MCF 10A (cell line): Measurements from ENCODE around the gene POFUT2. TPM values are rescaled to one million over a fixed set of nuclear protein-coding genes. Genes with fewer than 3 reads are reported as not detected.

ENCODE experiments used
- BruUV-seq: library from RNA; stranded (reverse); fragments of 400-500 nt; replicated peaks from 2 replicates; lab custom pipeline; 2021; lab: Mats Ljungman, UMichigan
- CTCF ChIA-PET: fragments of 300-600 bp; sonication (Branson Sonifier 250); formaldehyde crosslinking; extraction: SDS; loops from one replicate; lab custom pipeline; 2021; ENCODE audit warnings: antibody characterized with exemption, inconsistent platforms; lab: Yijun Ruan, JAX
- POLR2A ChIA-PET: fragments of 300-600, 350-650 bp; sonication (Branson Sonifier 250); formaldehyde crosslinking; extraction: SDS; loops from one replicate; lab custom pipeline; 2020; ENCODE audit warnings: antibody characterized with exemption, inconsistent platforms; lab: Yijun Ruan, JAX
- DNase-seq: peaks from one replicate; pipeline ENCODE4 v3.0.0-alpha.2; 2018; ENCODE audit not compliant: unreplicated experiment
- H3K27ac Mint-ChIP-seq: one replicate; pipeline ENCODE4 v1.8.0; 2022; ENCODE audit warnings: mild to moderate bottlenecking, low read depth, mixed read lengths; ENCODE audit not compliant: unreplicated experiment
- H3K27me3 Mint-ChIP-seq: one replicate; pipeline ENCODE4 v1.8.0; 2022; ENCODE audit warnings: mixed read lengths; ENCODE audit not compliant: insufficient read depth, unreplicated experiment
- H3K36me3 Mint-ChIP-seq: one replicate; pipeline ENCODE4 v1.8.0; 2022; ENCODE audit warnings: mild to moderate bottlenecking, moderate library complexity, mixed read lengths; ENCODE audit not compliant: insufficient read depth, unreplicated experiment
- H3K4me1 Mint-ChIP-seq: one replicate; pipeline ENCODE4 v1.8.0; 2022; ENCODE audit warnings: mixed read lengths; ENCODE audit not compliant: insufficient read depth, unreplicated experiment
- H3K4me3 Mint-ChIP-seq: one replicate; pipeline ENCODE4 v1.8.0; 2022; ENCODE audit warnings: mild to moderate bottlenecking, moderate library complexity, mixed read lengths; ENCODE audit not compliant: unreplicated experiment
- H3K9me3 Mint-ChIP-seq: one replicate; pipeline ENCODE4 v1.8.0; 2022; ENCODE audit warnings: mixed read lengths; ENCODE audit not compliant: unreplicated experiment
- intact Hi-C: fragments of 100-400 bp; cut with micrococcal nuclease; formaldehyde crosslinking; loops from 2 replicates; pipeline ENCODE4 v1.14.1; 2022
- total RNA-seq: library from RNA; stranded (reverse); gene quantifications from 2 replicates; pipeline ENCODE4 v1.2.3, GENCODE V29; 2022
- TF ChIP-seq, protein P1 (sequence below): fragments of 200-600 bp; IDR thresholded peaks from one replicate; pipeline ENCODE4 v1.8.0; 2022; ENCODE audit warnings: antibody characterized with exemption, mild to moderate bottlenecking; ENCODE audit not compliant: unreplicated experiment

POFUT2 gene
- total RNA-seq, 1 experiment from 2014 or later: 25.2 TPM

DNA sequence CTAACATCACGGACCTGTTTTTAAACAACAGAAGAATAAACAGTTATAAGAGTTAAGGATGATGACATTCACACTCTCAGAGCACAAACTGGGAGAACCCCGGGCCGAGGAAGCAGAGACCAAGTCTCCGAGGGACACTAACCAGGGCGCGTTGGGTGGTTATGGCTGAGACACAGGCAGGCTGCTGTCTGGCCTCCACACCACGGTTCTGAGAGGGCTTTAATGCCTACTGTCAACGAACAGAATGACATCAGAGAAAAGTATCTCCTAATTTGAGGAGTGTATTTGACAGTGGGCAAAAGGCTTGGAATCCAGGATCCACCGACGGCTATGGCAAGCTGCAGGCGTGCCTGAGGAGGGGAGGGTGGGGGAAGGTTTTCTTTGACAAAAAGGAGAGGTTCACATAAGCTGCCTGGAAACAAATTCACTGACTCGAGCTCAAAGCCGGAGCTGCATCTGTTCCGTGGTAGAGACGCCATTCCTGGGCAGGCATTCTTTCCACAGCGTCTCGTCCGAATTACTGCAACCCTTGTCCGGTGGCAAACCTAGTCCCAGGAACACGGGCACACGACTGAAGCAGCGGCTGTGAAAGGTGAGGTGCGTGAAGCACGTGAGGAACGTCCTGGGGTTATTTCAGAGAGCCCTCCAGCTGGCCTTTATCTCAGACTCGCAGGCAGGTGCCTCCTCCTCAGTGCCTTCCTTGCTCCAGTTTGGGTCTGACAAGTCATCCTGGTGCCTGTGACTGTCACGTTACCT is 9.4 kb downstream of the POFUT2 start:
- TF ChIP-seq, protein P1, sequence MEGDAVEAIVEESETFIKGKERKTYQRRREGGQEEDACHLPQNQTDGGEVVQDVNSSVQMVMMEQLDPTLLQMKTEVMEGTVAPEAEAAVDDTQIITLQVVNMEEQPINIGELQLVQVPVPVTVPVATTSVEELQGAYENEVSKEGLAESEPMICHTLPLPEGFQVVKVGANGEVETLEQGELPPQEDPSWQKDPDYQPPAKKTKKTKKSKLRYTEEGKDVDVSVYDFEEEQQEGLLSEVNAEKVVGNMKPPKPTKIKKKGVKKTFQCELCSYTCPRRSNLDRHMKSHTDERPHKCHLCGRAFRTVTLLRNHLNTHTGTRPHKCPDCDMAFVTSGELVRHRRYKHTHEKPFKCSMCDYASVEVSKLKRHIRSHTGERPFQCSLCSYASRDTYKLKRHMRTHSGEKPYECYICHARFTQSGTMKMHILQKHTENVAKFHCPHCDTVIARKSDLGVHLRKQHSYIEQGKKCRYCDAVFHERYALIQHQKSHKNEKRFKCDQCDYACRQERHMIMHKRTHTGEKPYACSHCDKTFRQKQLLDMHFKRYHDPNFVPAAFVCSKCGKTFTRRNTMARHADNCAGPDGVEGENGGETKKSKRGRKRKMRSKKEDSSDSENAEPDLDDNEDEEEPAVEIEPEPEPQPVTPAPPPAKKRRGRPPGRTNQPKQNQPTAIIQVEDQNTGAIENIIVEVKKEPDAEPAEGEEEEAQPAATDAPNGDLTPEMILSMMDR: no peak
- CTCF ChIA-PET: interaction anchor here (1.0 kb wide), 1 partner anchor 142 kb away, joined by 3 read pairs; no protein-coding TSS in a partner anchor
- no peak overlapping the region for H3K4me3 Mint-ChIP-seq
- H3K27me3 Mint-ChIP-seq: no peaks in the 10 kb centered on the region
- POLR2A ChIA-PET: interaction anchor here (1.0 kb wide), 1 partner anchor 8 kb away, joined by 3 read pairs; no protein-coding TSS in a partner anchor
- BruUV-seq: no TSS peak
- no peak overlapping the region for H3K27ac Mint-ChIP-seq
- intact Hi-C loops: no loop called here
- peaks cover 39% of the 10 kb centered on the region for H3K36me3 Mint-ChIP-seq
- DNase-seq: no peak
- H3K9me3 Mint-ChIP-seq: no peaks in the 10 kb centered on the region
- H3K4me1 Mint-ChIP-seq: no peaks in the 10 kb centered on the region

DNA sequence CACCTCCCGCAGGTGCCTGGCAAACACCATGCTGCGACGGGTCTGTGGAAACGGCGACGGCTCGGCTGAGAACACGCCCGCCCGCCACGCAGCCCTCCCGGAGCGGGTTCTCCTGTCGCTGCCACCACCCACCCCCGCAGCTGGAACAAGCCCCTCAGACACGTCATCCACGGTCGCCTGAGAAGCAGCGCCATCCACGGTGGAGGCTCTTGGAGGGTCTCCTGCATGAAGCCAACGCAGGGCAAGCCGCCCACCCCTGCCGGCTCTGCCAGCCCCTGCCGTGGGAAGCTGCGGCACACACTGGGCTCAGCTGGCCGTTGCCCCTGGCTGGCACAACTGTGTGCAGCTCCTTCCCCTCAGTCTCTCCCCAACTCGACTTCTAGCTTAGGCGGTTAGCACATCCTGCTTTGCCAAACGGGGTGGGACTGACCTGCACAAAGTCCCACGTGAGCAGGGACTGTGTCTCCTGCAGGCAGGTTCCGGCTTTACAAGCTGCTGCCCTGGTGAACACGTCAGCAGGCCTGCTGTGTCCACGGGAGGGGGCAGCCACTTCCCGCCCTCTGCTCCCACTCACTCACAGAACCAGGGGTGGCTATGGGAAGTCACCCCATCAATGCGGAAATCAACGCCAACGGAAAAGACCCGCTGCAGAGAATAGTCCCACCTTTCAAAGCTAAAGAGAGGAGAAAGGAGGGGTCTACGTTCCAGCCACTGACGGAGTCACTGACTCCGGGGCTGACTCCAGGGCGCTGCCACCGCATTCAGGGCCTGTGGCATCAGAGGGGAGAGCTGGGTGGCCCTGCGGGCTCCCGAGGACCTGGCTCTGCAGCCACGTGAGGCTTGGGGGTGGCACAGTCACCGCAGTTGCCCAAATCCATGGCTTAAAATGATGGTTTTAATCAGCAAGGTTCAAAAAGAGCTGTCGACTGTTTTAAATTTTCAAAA is 10.3 kb downstream of the POFUT2 start:
- Mint-ChIP-seq H3K4me1 (no peaks in the 10 kb centered on the region), H3K27me3 (no peaks in the 10 kb centered on the region), H3K36me3 (peaks cover 35% of the 10 kb centered on the region), H3K27ac (no peak overlapping the region), H3K9me3 (no peaks in the 10 kb centered on the region), H3K4me3 (no peak overlapping the region)
- ChIA-PET CTCF (interaction anchor here (1.0 kb wide), 1 partner anchor 141 kb away, joined by 3 read pairs; no protein-coding TSS in a partner anchor), POLR2A (interaction anchor here (0.6 to 1.0 kb wide), 2 partner anchors 9 to 30 kb away, joined by 3 read pairs; no protein-coding TSS in a partner anchor)
- no peak for DNase-seq
- no TSS peak for BruUV-seq
- TF ChIP-seq, protein P1: no peak
- intact Hi-C loops: no loop called here

DNA sequence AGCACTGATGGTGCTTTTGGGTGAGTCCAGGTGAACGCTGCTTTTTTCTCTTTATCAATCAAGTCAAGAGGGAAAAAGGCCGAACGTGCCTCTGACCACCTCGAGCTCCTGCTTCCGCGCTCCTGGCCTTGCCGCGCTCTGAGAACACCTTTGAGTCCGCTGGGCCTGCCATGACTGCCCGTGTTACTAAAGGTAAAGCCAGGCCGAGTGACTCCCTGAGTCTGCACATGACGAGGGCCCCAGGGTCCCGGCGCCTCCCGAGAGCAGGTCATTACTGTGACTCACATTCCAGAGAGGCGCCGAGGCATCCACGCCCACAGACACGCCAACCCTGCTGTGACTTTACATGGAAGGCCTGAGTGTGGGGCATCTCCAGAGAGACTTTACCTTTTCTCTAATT is 11.1 kb downstream of the POFUT2 start:
- no TSS peak for BruUV-seq
- no peak for DNase-seq
- TF ChIP-seq, protein P1: no peak
- CTCF ChIA-PET: no interaction called here
- no peaks in the 10 kb centered on the region for H3K27me3 Mint-ChIP-seq
- H3K27ac Mint-ChIP-seq: no peak overlapping the region
- no peaks in the 10 kb centered on the region for H3K9me3 Mint-ChIP-seq
- no peaks in the 10 kb centered on the region for H3K4me1 Mint-ChIP-seq
- H3K4me3 Mint-ChIP-seq: no peak overlapping the region
- POLR2A ChIA-PET: interaction anchor here (0.6 kb wide), 1 partner anchor 1350 kb away, joined by 3 read pairs; no protein-coding TSS in a partner anchor
- peaks cover 34% of the 10 kb centered on the region for H3K36me3 Mint-ChIP-seq
- intact Hi-C loops: no loop called here
